ENCODE results near the gene BAZ2A. TPM values are rescaled to one million over a fixed set of nuclear protein-coding genes. Genes with fewer than 3 reads are reported as not detected.

The BAZ2A gene
- polyA plus RNA-seq, 1 donor: 41.3 TPM

Other genes with a start within 250 kb of the BAZ2A start
- gene TIMELESS, start 180.9 kb downstream of the BAZ2A start, polyA plus RNA-seq (ENCODE audit: insufficient read length): 11.9 TPM
- 0.35 TPM for gene MIP, start 175.7 kb downstream of the BAZ2A start, polyA plus RNA-seq (ENCODE audit: insufficient read length)
- 2.4 TPM for gene SPRYD4, start 161.7 kb downstream of the BAZ2A start, polyA plus RNA-seq (ENCODE audit: insufficient read length)
- 0.85 TPM for gene GLS2, start 142.2 kb downstream of the BAZ2A start, polyA plus RNA-seq (ENCODE audit: insufficient read length)
- gene RBMS2, start 108.5 kb downstream of the BAZ2A start, polyA plus RNA-seq (ENCODE audit: insufficient read length): 15.3 TPM
- gene ATP5F1B, start 15.7 kb upstream of the BAZ2A start, polyA plus RNA-seq (ENCODE audit: insufficient read length): 691 TPM
- gene PTGES3, start 58.0 kb upstream of the BAZ2A start, polyA plus RNA-seq (ENCODE audit: insufficient read length): 178 TPM
- gene NACA, start 95.0 kb upstream of the BAZ2A start, polyA plus RNA-seq (ENCODE audit: insufficient read length): 1,522 TPM
- 9.0 TPM for gene PRIM1, start 122.0 kb upstream of the BAZ2A start, polyA plus RNA-seq (ENCODE audit: insufficient read length)
- 0.27 TPM for gene HSD17B6, start 133.0 kb upstream of the BAZ2A start, polyA plus RNA-seq (ENCODE audit: insufficient read length)